Suppressor macrophage treated with lipopolysaccharide for 4 hours (primary cell): Measurements from ENCODE around the gene NDUFB8.

Experiments used
- DNase-seq: peaks from one replicate; pipeline ENCODE4 v3.0.0-alpha.2; 2020

NDUFB8 gene

GRCh38 chr10:100506596-100507356, 22.9 kb downstream of the NDUFB8 start:
- DNase-seq, result no peak

GRCh38 chr10:100505164-100505563, 24.5 kb downstream of the NDUFB8 start:
- DNase-seq, result no peak

DNA sequence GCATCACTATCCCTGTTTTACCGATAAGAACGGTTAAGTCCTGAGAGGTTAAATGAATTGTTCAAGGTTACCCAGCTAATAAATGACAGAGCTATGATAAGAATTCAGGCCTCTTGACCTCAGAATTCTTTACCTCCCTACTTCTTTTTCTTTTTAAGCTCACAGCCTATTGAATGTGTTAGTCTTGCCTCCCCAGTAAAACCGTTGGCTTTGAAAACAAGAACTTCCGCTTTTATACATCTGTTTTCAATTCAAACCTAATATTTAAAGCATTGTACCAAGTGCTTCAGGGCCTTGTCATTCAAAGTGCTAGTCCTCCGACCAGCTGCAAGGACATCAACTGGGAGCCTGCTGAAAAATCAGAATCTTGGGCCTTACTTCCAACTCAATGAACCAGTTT, 25.6 kb downstream of the NDUFB8 start:
- DNase-seq, result no peak

DNA sequence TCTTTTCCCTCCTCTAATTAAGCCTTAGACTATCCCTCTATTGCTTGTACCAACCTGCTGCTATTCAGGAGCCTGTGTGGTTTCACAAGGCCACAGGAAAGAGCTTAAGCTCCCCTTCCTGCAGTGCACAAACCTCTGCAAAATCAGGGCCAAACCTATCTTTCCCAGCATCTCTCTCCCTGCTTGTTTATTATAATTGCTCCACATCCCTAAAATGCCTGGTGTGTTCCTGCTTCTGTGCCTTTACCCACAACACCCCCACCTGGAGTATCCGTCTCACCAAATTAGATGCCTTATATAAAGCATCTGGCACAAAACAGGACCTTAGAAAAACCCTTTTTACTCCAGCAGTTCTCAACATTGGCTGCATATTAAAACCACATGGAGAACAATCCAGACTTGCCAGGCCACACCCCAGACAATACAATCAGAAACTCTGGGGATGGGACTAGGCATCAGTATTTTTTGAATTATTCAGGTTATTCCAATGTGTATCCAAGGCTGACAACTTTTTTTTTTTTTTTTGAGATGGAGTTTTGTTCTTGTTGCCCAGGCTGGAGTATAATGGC, 26.7 kb downstream of the NDUFB8 start:
- DNase-seq, result no peak

- DNase-seq, result no peak
Measured at GRCh38 chr10:100501423-100501822, 28.2 kb downstream of the NDUFB8 start.

DNA sequence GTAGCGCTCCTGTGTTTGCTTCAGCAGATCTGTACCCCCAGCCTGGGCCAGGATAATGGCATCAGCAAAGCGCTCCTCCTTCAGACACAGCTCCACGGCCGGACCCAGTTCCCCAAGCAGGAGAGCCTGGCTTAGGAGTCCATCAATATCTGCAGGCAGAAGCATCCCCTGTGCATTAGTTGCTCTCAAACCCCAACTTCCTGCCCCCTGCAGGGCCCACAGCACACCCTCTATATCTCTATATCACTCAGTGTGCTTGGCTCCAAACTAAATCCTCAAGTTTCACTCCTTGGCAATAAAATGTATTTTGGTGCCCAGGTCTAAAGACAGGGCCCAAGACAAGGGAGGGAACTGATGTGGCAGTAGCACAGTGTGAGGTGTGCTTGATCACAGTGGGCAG, 31.6 kb downstream of the NDUFB8 start:
- DNase-seq, result no peak

GRCh38 chr10:100496567-100496966, 33.1 kb downstream of the NDUFB8 start:
- DNase-seq, result no peak

DNA sequence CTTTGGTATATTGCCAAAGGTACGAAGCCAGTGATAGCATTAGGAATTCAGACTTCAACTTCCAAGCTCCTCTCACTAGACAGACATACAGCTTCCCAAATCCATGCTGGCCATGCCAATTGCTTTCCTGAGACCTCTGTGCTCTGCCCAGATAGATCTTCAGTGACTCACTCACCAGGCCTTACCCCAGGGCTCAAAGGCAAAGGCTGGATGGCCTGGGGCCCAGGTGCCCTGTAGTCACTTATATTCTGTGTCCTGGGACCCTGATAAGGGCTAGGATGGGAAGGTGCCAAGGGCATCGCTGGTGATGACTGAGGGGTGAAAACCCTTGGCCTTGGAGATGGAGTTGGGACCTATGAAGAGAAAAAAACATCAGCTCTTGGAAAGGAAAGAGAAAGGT, 39.1 kb downstream of the NDUFB8 start:
- no peak for DNase-seq

- DNase-seq, result peak; percentile 61
Measured at GRCh38 chr10:100489396-100489795, 40.3 kb downstream of the NDUFB8 start.

DNA sequence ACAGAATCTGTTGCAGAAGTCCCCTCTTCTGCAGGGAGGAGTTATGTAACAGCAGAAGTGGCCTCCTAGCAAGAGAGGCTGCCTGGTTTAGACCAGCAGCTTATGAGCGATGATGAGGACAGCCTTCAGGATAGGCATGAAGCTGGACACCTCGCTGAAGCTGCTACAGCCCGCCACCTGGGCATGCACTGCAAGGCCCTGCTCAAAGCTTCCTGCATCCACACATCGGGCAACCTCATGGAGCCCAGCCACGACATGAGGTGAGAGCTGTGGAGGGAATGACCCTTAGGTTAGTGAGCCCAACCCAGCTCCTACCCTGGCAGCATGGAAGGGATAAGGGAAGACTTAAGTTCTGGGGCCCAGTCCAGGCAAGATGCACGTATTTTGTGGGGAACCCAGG, 42.1 kb downstream of the NDUFB8 start:
- no peak for DNase-seq

DNA sequence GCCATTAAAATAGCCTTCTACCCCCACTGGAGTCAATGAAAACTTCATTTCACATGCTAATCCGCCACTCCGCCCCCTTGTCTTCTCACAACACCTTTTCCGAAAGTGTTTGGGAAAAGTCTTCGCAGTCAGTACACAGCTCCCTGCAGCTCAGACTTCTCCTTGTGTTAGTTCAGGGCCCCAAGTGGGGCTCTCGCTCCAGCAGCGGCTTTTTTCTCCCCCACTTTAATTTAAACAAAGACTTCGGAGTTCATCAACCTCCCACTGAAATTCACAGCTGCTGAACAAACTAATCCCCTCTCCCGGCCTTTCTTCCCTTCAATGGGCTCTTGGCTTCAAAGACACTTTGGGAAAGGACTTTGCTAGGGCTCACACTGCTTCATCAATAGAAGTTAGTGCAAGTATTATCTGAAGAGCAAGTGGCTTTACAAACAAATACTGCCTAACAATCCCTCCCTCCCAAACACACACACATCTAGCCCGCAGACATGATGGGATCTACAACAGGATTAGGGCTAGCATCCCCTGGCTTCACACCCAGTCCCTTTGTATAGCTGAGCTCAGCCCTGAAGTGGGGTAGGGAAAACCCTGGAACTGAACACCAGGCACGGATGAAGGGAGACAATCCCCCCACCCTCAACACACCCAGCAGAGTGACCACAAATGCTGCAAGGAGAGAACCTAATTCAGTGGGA, 43.7 kb downstream of the NDUFB8 start:
- DNase-seq, result no peak

DNA sequence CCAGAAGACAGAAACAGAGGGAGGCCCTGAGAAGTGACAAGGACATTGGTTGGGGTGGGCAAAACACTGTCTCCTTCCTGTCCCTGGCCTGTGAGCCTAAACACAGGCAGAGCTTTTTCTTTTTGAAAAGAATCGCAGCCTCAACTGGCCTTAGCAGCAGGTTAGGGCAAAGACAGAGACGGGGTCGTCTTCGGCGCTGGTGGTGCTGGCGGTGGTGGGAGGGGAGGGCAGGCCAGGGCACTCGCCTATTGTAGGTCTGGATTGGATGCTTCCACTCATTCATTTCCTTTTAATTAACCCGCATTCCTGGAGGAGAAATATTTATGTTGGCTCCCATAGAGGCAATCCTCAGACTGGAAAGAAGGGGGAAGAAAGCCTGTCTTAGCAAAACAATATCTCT, 44.3 kb downstream of the NDUFB8 start:
- DNase-seq, result no peak

DNA sequence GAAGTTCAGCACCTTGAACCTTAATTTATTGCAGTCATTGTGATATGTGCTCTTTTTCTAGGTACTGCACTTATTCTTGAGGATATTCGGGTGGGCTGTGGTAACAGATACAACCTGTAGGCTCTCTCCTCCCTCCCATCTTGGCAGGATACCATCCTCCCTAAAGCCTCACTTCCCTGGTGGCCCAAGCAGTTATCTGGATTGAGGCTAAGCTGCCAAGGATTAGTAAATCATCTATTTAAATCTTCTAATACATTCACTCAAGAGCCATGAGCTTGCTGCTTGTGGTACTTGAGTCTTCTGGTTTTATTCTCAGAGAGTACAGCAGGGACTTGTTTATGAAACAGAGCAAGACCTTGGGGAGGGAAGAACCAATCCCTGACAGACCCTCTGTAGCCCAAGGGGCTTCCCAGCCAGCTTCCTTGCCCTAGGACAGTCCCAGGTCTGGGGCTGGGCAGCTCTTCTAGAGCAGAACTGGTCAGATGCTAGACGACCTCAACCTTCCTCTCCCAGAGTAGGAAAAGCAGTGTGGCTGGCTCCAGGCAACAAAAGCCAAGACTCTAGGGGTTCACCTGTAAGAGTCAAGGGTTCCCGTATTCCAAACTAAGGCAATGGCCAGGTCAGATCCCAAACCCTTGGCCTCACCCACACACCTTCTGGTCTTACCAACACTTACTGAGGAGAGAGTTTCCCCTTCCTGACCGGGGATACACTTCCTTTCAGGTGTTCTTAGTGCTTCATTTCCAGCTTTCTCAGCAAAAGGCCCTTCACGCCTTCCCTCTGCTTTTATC, 45.6 kb downstream of the NDUFB8 start:
- no peak for DNase-seq

DNA sequence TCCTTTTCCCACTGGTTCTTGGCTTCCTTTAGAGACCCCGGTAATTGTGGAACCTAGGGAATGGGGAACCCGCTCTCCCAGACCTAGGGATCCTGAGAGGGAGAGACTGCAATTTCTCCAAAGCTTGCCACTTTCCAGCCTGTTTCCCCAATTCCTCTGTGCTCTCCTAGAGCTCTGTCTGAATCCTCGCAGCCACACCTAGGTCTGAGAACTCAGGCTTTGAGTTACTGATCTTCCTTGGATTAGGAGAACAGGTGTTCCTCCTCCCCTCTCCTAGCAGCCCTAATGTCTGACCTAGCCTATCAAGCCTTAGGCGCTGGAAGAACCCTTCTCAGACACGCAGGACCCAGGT, 46.9 kb downstream of the NDUFB8 start:
- DNase-seq, result no peak

DNA sequence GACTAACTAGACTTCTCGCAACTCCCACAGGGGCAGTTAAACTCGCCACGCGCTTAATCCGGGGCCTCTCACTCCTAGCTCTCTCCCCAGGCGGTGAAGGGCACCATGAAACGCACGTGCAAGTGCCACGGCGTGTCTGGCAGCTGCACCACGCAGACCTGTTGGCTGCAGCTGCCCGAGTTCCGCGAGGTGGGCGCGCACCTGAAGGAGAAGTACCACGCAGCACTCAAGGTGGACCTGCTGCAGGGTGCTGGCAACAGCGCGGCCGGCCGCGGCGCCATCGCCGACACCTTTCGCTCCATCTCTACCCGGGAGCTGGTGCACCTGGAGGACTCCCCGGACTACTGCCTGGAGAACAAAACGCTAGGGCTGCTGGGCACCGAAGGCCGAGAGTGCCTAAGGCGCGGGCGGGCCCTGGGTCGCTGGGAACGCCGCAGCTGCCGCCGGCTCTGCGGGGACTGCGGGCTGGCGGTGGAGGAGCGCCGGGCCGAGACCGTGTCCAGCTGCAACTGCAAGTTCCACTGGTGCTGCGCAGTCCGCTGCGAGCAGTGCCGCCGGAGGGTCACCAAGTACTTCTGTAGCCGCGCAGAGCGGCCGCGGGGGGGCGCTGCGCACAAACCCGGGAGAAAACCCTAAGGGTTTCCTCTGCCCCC, 47.4 kb downstream of the NDUFB8 start:
- DNase-seq, result peak; percentile 74

GRCh38 chr10:100481462-100482081, 48.1 kb downstream of the NDUFB8 start:
- peak; percentile 90 for DNase-seq

DNA sequence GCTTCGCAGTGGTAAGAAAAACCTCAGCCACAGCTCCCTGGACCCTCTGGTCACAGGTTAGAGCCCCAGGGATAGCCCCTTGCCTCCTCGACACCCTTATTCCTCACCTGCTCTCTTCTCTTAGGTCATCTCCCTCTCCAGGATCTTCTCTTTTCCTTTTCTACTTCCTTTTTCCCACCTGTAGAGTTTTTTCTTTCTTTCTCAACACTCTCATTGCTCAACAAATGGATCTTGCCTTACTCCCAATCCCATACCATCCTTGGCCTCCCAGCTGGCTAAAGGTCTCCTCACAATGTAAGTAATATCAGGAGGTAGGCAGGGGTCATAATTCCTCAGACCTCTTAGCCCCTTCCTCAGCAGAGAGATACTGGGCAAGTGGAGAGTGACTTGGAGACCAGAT, 49.7 kb downstream of the NDUFB8 start:
- no peak for DNase-seq

DNA sequence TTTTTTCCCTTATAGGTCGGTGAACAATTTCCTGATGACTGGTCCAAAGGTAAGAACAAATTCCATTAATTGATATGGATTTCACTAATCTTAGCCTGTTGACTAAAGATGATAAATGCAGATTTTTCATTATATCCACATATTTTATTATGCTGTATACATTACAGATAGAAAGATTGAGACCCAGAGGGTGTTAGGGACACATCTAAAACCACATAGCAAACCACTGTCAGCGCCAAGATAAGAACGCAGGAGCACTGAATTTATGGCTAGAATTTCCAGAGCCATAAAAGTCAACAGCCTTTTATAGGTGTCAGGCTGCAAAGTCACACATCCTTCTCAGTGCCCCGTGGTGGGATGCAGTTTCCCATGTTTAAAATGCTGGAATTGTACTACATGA, 50.6 kb downstream of the NDUFB8 start:
- no peak for DNase-seq

DNA sequence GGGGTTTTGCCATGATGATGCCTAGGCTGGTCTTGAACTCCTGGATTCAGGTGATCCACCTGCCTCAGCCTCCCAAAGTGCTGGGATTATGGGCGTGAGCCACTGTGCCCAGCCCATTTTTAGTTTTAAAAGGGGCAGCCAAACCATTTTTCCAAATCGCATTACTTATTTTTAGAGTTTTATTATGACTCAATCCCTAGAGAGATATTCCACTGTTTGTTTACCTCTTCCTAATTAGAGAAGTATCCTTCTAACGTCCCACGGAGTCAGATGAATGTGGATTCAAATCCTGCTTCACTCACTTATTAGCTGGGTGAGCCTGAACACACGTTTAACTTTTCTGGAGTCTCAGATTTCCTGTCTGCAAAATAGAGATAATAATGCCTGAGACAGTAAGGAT, 51.7 kb downstream of the NDUFB8 start:
- no peak for DNase-seq
